Endothelial cell (in vitro differentiated cells): ENCODE data around the gene PRM2. TPM values are rescaled to one million over a fixed set of nuclear protein-coding genes. Genes with fewer than 3 reads are reported as not detected.
"Not testable (repeated sequence)": the region's sequence is repeated elsewhere in the genome, so short reads cannot be mapped to it uniquely, and the experiment has no call there.

Experiments
- DNase-seq: peaks from one replicate; pipeline ENCODE4 v3.0.0; 2021; ENCODE audit warnings: low spot score
- H3K27ac Mint-ChIP-seq: one replicate; pipeline ENCODE4 v1.8.0; 2021; ENCODE audit warnings: mixed read lengths, inconsistent platforms; ENCODE audit not compliant: unreplicated experiment
- H3K27me3 Mint-ChIP-seq: one replicate; pipeline ENCODE4 v1.8.0; 2021; ENCODE audit warnings: mild to moderate bottlenecking, moderate library complexity, mixed read lengths, inconsistent platforms; ENCODE audit not compliant: unreplicated experiment
- H3K36me3 Mint-ChIP-seq: one replicate; pipeline ENCODE4 v1.8.0; 2021; ENCODE audit warnings: mild to moderate bottlenecking, low read depth, mixed read lengths, inconsistent platforms; ENCODE audit not compliant: unreplicated experiment
- H3K4me1 Mint-ChIP-seq: one replicate; pipeline ENCODE4 v1.8.0; 2021; ENCODE audit warnings: mild to moderate bottlenecking, mixed read lengths, inconsistent platforms; ENCODE audit not compliant: unreplicated experiment
- H3K4me3 Mint-ChIP-seq: one replicate; pipeline ENCODE4 v1.8.0; 2021; ENCODE audit warnings: mild to moderate bottlenecking, mixed read lengths, inconsistent platforms; ENCODE audit not compliant: unreplicated experiment
- H3K9me3 Mint-ChIP-seq: one replicate; pipeline ENCODE4 v1.8.0; 2021; ENCODE audit warnings: mixed read lengths, inconsistent platforms; ENCODE audit not compliant: unreplicated experiment
- total RNA-seq: library from RNA; stranded (reverse); fragmentation: NEBNext Ultra II Directional; extraction: Animal tissue kit (Norgen Biotek cat#: 25700); gene quantifications from one replicate; pipeline ENCODE4 v1.2.1, GENCODE V29; 2021; ENCODE audit not compliant: unreplicated experiment
- TF ChIP-seq, protein P1 (sequence below): fragments of 200-600 bp; sonication (generic); IDR thresholded peaks from one replicate; pipeline ENCODE4 v1.5.0; 2021; ENCODE audit warnings: antibody characterized with exemption; ENCODE audit not compliant: unreplicated experiment

The PRM2 gene
- total RNA-seq, 1 donor from 2014 or later = not detected

DNA sequence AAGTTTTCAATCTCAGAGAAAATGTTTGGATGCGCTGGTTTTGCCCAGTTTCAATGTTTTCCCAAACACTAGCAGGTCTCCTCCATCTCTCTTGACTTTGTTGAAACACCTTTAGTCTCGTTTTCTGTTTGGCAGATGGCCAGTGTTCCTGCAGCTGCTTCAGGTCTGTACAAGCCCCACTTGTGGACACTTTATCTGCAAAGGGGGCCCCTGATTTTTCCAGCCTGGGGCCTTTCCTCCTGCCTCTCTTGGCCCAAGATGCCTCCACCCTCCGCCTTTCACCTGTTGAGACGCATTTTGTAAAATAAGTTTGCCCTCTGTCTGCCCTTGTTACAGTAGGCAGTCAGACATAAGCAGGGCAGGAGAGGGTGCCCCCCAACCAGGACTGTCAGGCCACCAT lies 26.7 kb upstream of the PRM2 start:
- TF ChIP-seq, protein P1, sequence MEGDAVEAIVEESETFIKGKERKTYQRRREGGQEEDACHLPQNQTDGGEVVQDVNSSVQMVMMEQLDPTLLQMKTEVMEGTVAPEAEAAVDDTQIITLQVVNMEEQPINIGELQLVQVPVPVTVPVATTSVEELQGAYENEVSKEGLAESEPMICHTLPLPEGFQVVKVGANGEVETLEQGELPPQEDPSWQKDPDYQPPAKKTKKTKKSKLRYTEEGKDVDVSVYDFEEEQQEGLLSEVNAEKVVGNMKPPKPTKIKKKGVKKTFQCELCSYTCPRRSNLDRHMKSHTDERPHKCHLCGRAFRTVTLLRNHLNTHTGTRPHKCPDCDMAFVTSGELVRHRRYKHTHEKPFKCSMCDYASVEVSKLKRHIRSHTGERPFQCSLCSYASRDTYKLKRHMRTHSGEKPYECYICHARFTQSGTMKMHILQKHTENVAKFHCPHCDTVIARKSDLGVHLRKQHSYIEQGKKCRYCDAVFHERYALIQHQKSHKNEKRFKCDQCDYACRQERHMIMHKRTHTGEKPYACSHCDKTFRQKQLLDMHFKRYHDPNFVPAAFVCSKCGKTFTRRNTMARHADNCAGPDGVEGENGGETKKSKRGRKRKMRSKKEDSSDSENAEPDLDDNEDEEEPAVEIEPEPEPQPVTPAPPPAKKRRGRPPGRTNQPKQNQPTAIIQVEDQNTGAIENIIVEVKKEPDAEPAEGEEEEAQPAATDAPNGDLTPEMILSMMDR = no peak
- DNase-seq = no peak
- H3K36me3 Mint-ChIP-seq = no peaks in the 10 kb centered on the region
- no peaks in the 10 kb centered on the region for H3K4me1 Mint-ChIP-seq
- H3K9me3 Mint-ChIP-seq = no peaks in the 10 kb centered on the region
- H3K27me3 Mint-ChIP-seq = peaks cover 8% of the 10 kb centered on the region
- no peak overlapping the region for H3K27ac Mint-ChIP-seq
- no peak overlapping the region for H3K4me3 Mint-ChIP-seq

DNA sequence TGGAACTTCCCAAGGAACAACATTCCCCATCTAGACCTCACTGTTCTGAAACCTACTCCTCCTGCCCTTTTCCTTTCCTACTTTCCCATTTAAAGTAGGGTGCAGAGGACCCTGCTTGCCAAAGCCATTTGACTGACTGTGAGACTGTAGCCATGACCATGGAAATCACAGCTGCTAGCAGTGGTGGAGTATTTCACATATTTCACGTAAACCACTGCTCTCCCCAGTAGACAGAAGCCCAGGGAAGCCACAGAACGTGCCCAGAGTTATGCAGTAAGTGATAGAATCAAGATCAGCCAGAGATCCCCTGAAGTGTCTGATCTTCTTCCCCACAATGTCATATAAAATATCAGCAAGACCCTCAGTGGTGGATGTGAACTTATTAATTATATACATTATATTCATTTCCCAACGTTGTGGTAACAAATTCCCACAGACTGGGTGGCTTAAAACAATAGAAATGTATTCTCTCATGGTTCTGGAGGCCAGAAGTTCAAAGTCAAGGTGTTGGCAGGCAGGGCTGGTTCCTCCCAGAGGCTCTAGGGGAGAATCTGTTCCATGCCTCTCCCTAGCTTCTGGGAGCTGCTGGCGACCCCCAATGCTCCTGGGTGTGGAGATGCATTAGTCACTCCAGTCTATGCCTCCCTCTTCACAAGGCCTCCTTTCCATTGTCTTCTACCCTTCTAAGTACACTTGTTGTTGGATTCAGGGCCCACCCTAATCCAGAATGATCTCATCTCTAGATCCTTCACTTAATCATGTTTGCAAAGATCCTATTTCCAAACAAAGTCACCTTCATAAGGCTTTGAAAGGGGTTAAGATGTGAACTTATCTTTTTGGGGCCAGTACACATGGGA lies 25.6 kb upstream of the PRM2 start:
- DNase-seq = no peak
- peaks cover 5% of the 10 kb centered on the region for H3K27me3 Mint-ChIP-seq
- H3K36me3 Mint-ChIP-seq = no peaks in the 10 kb centered on the region
- H3K4me3 Mint-ChIP-seq = no peak overlapping the region
- H3K9me3 Mint-ChIP-seq = no peaks in the 10 kb centered on the region
- TF ChIP-seq, protein P1 = no peak
- no peak overlapping the region for H3K27ac Mint-ChIP-seq
- H3K4me1 Mint-ChIP-seq = peaks cover 3% of the 10 kb centered on the region

GRCh38 chr16:11300560-11300892 lies 24.2 kb upstream of the PRM2 start:
- Mint-ChIP-seq H3K4me3 (no peak overlapping the region), H3K36me3 (no peaks in the 10 kb centered on the region), H3K27me3 (peaks cover 2% of the 10 kb centered on the region), H3K27ac (no peak overlapping the region), H3K9me3 (no peaks in the 10 kb centered on the region), H3K4me1 (peaks cover 3% of the 10 kb centered on the region)
- TF ChIP-seq, protein P1 = no peak
- no peak for DNase-seq

GRCh38 chr16:11299865-11300559 lies 23.7 kb upstream of the PRM2 start:
- Mint-ChIP-seq H3K4me3 (no peak overlapping the region), H3K36me3 (no peaks in the 10 kb centered on the region), H3K27me3 (peaks cover 2% of the 10 kb centered on the region), H3K9me3 (no peaks in the 10 kb centered on the region), H3K4me1 (peaks cover 3% of the 10 kb centered on the region), H3K27ac (no peak overlapping the region)
- TF ChIP-seq, protein P1 = no peak
- DNase-seq = no peak

DNA sequence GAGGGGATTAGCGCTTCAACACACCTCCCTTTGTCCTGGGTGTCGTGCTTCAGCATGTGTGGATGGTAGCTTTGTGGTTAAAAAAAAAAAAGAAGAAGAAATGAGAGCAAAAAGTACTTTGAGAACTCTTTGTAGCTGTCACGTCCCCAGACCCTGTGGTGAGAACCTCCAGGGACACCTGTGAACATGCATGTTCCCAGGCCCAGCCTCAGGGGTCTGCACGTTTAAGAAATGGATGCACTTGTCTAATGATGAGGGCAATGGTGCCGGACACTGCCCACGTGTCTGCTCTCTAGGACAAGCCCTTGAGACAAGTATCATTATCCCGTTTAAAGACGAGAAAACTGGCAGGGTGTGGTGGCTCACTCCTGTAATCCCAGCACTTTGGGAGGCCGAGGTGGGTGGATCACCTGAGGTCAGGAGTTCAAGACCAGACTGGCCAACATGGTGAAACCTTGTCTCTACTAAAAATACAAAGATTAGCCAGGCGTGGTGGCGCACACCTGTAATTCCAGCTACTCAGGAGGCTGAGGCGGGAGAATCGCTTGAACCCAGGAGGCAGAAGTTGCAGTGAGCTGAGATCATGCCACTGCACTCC lies 22.8 kb upstream of the PRM2 start:
- not testable (repeated sequence) for H3K9me3 Mint-ChIP-seq, H3K4me1 Mint-ChIP-seq, H3K27ac Mint-ChIP-seq, H3K4me3 Mint-ChIP-seq, H3K36me3 Mint-ChIP-seq, DNase-seq, H3K27me3 Mint-ChIP-seq
